IMR-90 (cell line): ENCODE data around the gene PALLD. TPM values are rescaled to one million over a fixed set of nuclear protein-coding genes. Genes with fewer than 3 reads are reported as not detected.

ENCODE experiments used
- ATAC-seq: fragments of 200-7000 bp; cut with Tn5 transposase; 2 replicates; pipeline ENCODE4 v1.9.1; 2020; ENCODE audit warnings: low read depth, mild to moderate bottlenecking, moderate library complexity
- BruUV-seq: library from RNA; stranded (reverse); fragments of 400-500 nt; replicated peaks from 2 replicates; lab custom pipeline; 2021; lab: Mats Ljungman, UMichigan
- CTCF ChIA-PET: fragments of 300-600 bp; formaldehyde crosslinking; extraction: SDS; loops from one replicate; lab custom pipeline; 2021; ENCODE audit warnings: antibody characterized with exemption; lab: Yijun Ruan, JAX
- POLR2A ChIA-PET: fragments of 300-600 bp; sonication (Branson Sonifier 250); formaldehyde crosslinking; loops from one replicate; lab custom pipeline; 2022; ENCODE audit warnings: antibody characterized with exemption; ENCODE audit not compliant: unreplicated experiment; lab: Charles Lee
- DNase-seq: peaks from one replicate; pipeline ENCODE4 v3.0.0; 2013
- H2AFZ ChIP-seq: replicated peaks from 2 replicates; pipeline ENCODE3; 2013; ENCODE audit warnings: low read length, mild to moderate bottlenecking; ENCODE audit not compliant: poor library complexity
- H2AK5ac ChIP-seq: 2 replicates; pipeline ENCODE4 v1.6.1; 2013; ENCODE audit warnings: low read depth, low read length, inconsistent platforms
- H2AK9ac ChIP-seq: replicated peaks from 2 replicates; pipeline ENCODE3; 2013; ENCODE audit warnings: mild to moderate bottlenecking, low read depth, low read length, moderate library complexity; ENCODE audit not compliant: poor library complexity
- H2BK120ac ChIP-seq: 2 replicates; pipeline ENCODE4 v1.6.1; 2013; ENCODE audit warnings: low read depth, low read length, inconsistent platforms
- H2BK15ac ChIP-seq: 3 replicates; pipeline ENCODE4 v1.6.1; 2013; ENCODE audit warnings: low read depth, low read length, inconsistent platforms
- H2BK20ac ChIP-seq: 2 replicates; pipeline ENCODE4 v1.6.1; 2013; ENCODE audit warnings: low read depth, mild to moderate bottlenecking, inconsistent platforms, low read length, moderate library complexity
- H2BK5ac ChIP-seq: 2 replicates; pipeline ENCODE4 v1.6.1; 2013; ENCODE audit warnings: mild to moderate bottlenecking, low read depth, low read length, inconsistent platforms; ENCODE audit not compliant: poor library complexity, severe bottlenecking
- H3K14ac ChIP-seq: replicated peaks from 2 replicates; pipeline ENCODE4 v1.6.1; 2013; ENCODE audit warnings: low read depth, low read length, inconsistent platforms
- H3K18ac ChIP-seq: 2 replicates; pipeline ENCODE4 v1.6.1; 2013; ENCODE audit warnings: low read depth, low read length, control low read depth
- H3K23ac ChIP-seq: 2 replicates; pipeline ENCODE4 v1.6.1; 2013; ENCODE audit warnings: low read depth, low read length, inconsistent platforms
- H3K27ac ChIP-seq: 2 replicates; pipeline ENCODE4 v1.5.1; 2013; ENCODE audit warnings: mild to moderate bottlenecking, control low read depth, low read length; ENCODE audit not compliant: insufficient read depth
- H3K27me3 ChIP-seq: 2 replicates; pipeline ENCODE4 v1.6.1; 2013; ENCODE audit warnings: low read length; ENCODE audit not compliant: control insufficient read depth, insufficient read depth
- H3K36me3 ChIP-seq: 2 replicates; pipeline ENCODE4 v1.6.1; 2013; ENCODE audit warnings: low read length, mixed read lengths; ENCODE audit not compliant: control insufficient read depth, insufficient read depth
- H3K4ac ChIP-seq: 2 replicates; pipeline ENCODE4 v1.6.1; 2013; ENCODE audit warnings: low read depth, low read length, inconsistent platforms
- H3K4me1 ChIP-seq: 2 replicates; pipeline ENCODE4 v1.6.1; 2013; ENCODE audit warnings: low read length, mixed read lengths; ENCODE audit not compliant: control insufficient read depth, insufficient read depth
- H3K4me2 ChIP-seq: 2 replicates; pipeline ENCODE4 v1.6.1; 2013; ENCODE audit warnings: low read depth, mild to moderate bottlenecking, control low read depth, low read length, moderate library complexity
- H3K4me3 ChIP-seq: 2 replicates; pipeline ENCODE4 v1.5.1; 2013; ENCODE audit warnings: low read depth, mild to moderate bottlenecking, control low read depth, low read length, moderate library complexity; ENCODE audit not compliant: insufficient read depth
- H3K56ac ChIP-seq: 2 replicates; pipeline ENCODE4 v1.6.1; 2013; ENCODE audit warnings: low read length, inconsistent platforms; ENCODE audit not compliant: insufficient read depth; ENCODE audit errors: extremely low read depth
- H3K79me1 ChIP-seq, 2 experiments: 2 replicates each; pipeline ENCODE4 v1.6.1; 2013; ENCODE audit warnings: low read length in 2 of 2, inconsistent platforms in 1 of 2, low read depth in 1 of 2
- H3K9ac ChIP-seq: 2 replicates; pipeline ENCODE4 v1.6.1; 2013; ENCODE audit warnings: low read depth, low read length, control low read depth
- H3K9me1 ChIP-seq: 2 replicates; pipeline ENCODE4 v1.6.1; 2013; ENCODE audit warnings: low read length, inconsistent platforms; ENCODE audit not compliant: insufficient read depth
- H3K9me3 ChIP-seq: 2 replicates; pipeline ENCODE4 v1.6.1; 2013; ENCODE audit warnings: low read length; ENCODE audit not compliant: control insufficient read depth, insufficient read depth
- H4K20me1 ChIP-seq: 2 replicates; pipeline ENCODE4 v1.6.1; 2013; ENCODE audit warnings: low read length, inconsistent platforms; ENCODE audit not compliant: insufficient read depth
- H4K5ac ChIP-seq: 2 replicates; pipeline ENCODE4 v1.6.1; 2013; ENCODE audit warnings: mild to moderate bottlenecking, low read depth, low read length, control low read depth
- H4K8ac ChIP-seq, 2 experiments: 2 replicates each; pipeline ENCODE4 v1.6.1; 2013; ENCODE audit warnings: low read depth in 2 of 2, low read length in 2 of 2, control low read depth in 1 of 2, inconsistent platforms in 1 of 2
- H4K91ac ChIP-seq: 2 replicates; pipeline ENCODE4 v1.6.1; 2013; ENCODE audit warnings: low read depth, low read length, inconsistent platforms; ENCODE audit not compliant: insufficient read depth
- BHLHE40 ChIP-seq: fragments of 150-350 bp; IDR thresholded peaks from 2 replicates; pipeline ENCODE4 v1.6.1; 2016; ENCODE audit warnings: mild to moderate bottlenecking, low read depth, low read length
- CHD1 ChIP-seq: IDR thresholded peaks from 2 replicates; pipeline ENCODE4 v1.6.1; 2012; ENCODE audit warnings: low read depth, low read length, improper control_type of control experiment
- FOS ChIP-seq: fragments of 150-350 bp; IDR thresholded peaks from 2 replicates; pipeline ENCODE4 v1.6.1; 2016; ENCODE audit warnings: low read depth, low read length
- MAZ ChIP-seq: IDR thresholded peaks from 2 replicates; pipeline ENCODE4 v1.6.1; 2012; ENCODE audit warnings: low read depth, mild to moderate bottlenecking, low read length, improper control_type of control experiment, moderate library complexity, borderline replicate concordance
- NFE2L2 ChIP-seq: fragments of 150-350 bp; IDR thresholded peaks from 2 replicates; pipeline ENCODE4 v1.6.1; 2016; ENCODE audit warnings: low read depth, mild to moderate bottlenecking, low read length
- POLR2A ChIP-seq: IDR thresholded peaks from 2 replicates; pipeline ENCODE4 v1.6.1; 2012; ENCODE audit warnings: mild to moderate bottlenecking, low read depth, low read length
- RAD21 ChIP-seq: IDR thresholded peaks from 2 replicates; pipeline ENCODE4 v1.6.1; 2012; ENCODE audit warnings: low read length, improper control_type of control experiment
- RFX5 ChIP-seq: IDR thresholded peaks from 2 replicates; pipeline ENCODE4 v1.8.0; 2012; ENCODE audit warnings: low read depth, mild to moderate bottlenecking, low read length, moderate library complexity
- SMC3 ChIP-seq: fragments of 150-350 bp; IDR thresholded peaks from 2 replicates; pipeline ENCODE4 v1.6.1; 2016; ENCODE audit warnings: low read depth, mild to moderate bottlenecking, antibody characterized with exemption, low read length, moderate library complexity
- USF2 ChIP-seq: fragments of 150-350 bp; IDR thresholded peaks from 2 replicates; pipeline ENCODE4 v1.6.1; 2017; ENCODE audit warnings: mild to moderate bottlenecking, antibody characterized with exemption, low read length, low read depth
- WGBS, 2 experiments: methylation state at CpG; one replicate each; pipeline versions ENCODE4 v1.1.5 to v1.1.7; 2013; ENCODE audit warnings: missing lambda C conversion rate in 2 of 2; ENCODE audit not compliant: insufficient read length in 1 of 2; ENCODE audit errors: extremely low coverage in 2 of 2; 5-methylcytosine and 5-hydroxymethylcytosine counted together
- dilution Hi-C: fragments of 300-500 bp; cut with HindIII; formaldehyde crosslinking; loops from one replicate; pipeline ENCODE4 v1.14.3; 2018; ENCODE audit warnings: low sequenced_read_pairs; ENCODE audit not compliant: unreplicated experiment
- in situ Hi-C: fragments of 300-500 bp; cut with MboI; formaldehyde crosslinking; loops from 3 replicates; pipeline ENCODE4 v1.14.3; 2019; ENCODE audit warnings: low sequenced_read_pairs, inconsistent platforms, mixed read lengths
- intact Hi-C: fragments of 100-400 bp; cut with micrococcal nuclease; formaldehyde crosslinking; loops from 2 replicates; pipeline ENCODE4 v1.10.0; 2022
- polyA plus RNA-seq, 3 experiments: library from polyadenylated mRNA; depleted of rRNA; stranded (reverse); fragments of >200 nt; gene quantifications; 2 replicates each; pipeline ENCODE4 v1.2.3, GENCODE V29; 2012; ENCODE audit warnings: low replicate concordance in 1 of 3
- total RNA-seq: library from RNA; depleted of rRNA; stranded (reverse); fragments of >200 nt; gene quantifications from 2 replicates; pipeline ENCODE4 v1.2.3, GENCODE V29; 2012

PALLD gene
- total and polyA plus RNA-seq, 2 of the 4 experiments (the other 2 are of a cell fraction), result 91.0 to 91.9 TPM

- Histone ChIP-seq H3K14ac (peak overlapping the region; percentile 23), H3K9me3 (no peaks in the 10 kb centered on the region), H3K27ac (no peak overlapping the region), H3K23ac (peak overlapping the region; percentile 39), H2AK9ac (no peak overlapping the region), H2BK20ac (no peak overlapping the region), H3K36me3 (peaks cover 13% of the 10 kb centered on the region), H3K4me2 (no peak overlapping the region), H4K8ac (peak overlapping the region; percentile 19 to 27; a peak in 3 of 4 replicates), H3K4me3 (no peak overlapping the region), H2BK5ac (peak overlapping the region; percentile 97), H4K20me1 (peaks cover 15% of the 10 kb centered on the region), H3K4ac (no peak overlapping the region), H3K9me1 (peaks cover 27% of the 10 kb centered on the region), H3K9ac (no peak overlapping the region), H3K79me1 (peaks cover 45 to 70% of the 10 kb centered on the region in 2 experiments), H3K18ac (peak overlapping the region; percentile 18; the same call in 1 of the 2 replicates), H2BK15ac (peak overlapping the region; percentile 70; the same call in 1 of the 3 replicates), H3K27me3 (no peaks in the 10 kb centered on the region), H3K4me1 (peaks cover 31% of the 10 kb centered on the region), H2BK120ac (peak overlapping the region; percentile 28; the same call in 1 of the 2 replicates), H3K56ac (no peak overlapping the region), H2AFZ (no peak overlapping the region), H4K91ac (peak overlapping the region; percentile 34; the same call in 1 of the 2 replicates), H2AK5ac (peak overlapping the region; percentile 31; the same call in 1 of the 2 replicates), H4K5ac (peak overlapping the region; percentile 22; the same call in 1 of the 2 replicates)
- BruUV-seq, result no TSS peak
- TF ChIP-seq CHD1, result no peak
- no peak for TF ChIP-seq RAD21
- TF ChIP-seq NFE2L2, result no peak
- no peak for TF ChIP-seq POLR2A
- TF ChIP-seq RFX5, result no peak
- no peak for TF ChIP-seq SMC3
- no peak for TF ChIP-seq USF2
- no peak for TF ChIP-seq FOS
- TF ChIP-seq MAZ, result no peak
- TF ChIP-seq BHLHE40, result no peak
- intact Hi-C loops (no loop called here), dilution Hi-C loops (no loop called here), in situ Hi-C loops (no loop called here)
- POLR2A ChIA-PET, result no interaction called here
- ATAC-seq (no peak), DNase-seq (no peak)
- no CpG with 5 or more reads among the region's 1 CpG for whole genome bisulfite sequencing, 2 experiments
- CTCF ChIA-PET, result no interaction called here
Measured at GRCh38 chr4:168870004-168870403, 373.2 kb downstream of the PALLD start.
